ENCODE data around the gene SYNC. TPM values are rescaled to one million over a fixed set of nuclear protein-coding genes. Genes with fewer than 3 reads are reported as not detected.
"Not testable (repeated sequence)": the region's sequence is repeated elsewhere in the genome, so short reads cannot be mapped to it uniquely, and the experiment has no call there.

SYNC gene
- total and polyA plus RNA-seq, 10 of the 15 experiments (the other 5 are each of a cell fraction or from before 2014, with no cell fraction given): 0.04 to 0.12 (median 0.05) TPM; not detected in 7

DNA sequence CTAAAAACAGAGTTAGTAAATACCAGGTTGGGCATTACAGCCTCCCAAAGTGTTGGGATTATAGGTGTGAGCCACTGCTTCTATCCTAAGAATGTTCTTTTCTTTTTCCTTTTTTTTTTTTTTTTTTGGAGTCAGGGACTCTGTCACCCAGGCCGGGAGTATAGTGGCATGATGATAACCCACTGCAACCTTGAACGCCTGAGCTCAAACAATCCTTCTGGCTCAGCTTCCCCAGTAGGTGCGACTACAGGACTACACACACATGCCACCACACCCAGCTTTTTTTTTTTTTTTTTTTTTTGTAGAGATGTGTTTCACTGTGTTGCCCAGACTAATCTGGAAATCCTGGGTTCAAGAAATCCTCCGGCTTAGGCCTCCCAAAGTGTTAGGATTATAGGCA is 58.1 kb downstream of the SYNC start:
- no peak for DNase-seq (ENCODE audit: low read depth, low spot score)
- Histone ChIP-seq H3K36me3 (ENCODE audit: control insufficient read depth in 2 of 2, insufficient read depth in 2 of 2, low read length in 1 of 2) (no peaks in the 10 kb centered on the region; a peak in 1 of 4 replicates), H3K9me3 (replicated peaks; ENCODE audit: control insufficient read depth, insufficient read depth, low read length) (no peaks in the 10 kb centered on the region), H3K4me2 (ENCODE audit: control insufficient read depth, insufficient read depth) (no peak overlapping the region), H2AFZ (ENCODE audit: control insufficient read depth, low read depth, low read length) (no peak overlapping the region), H3K79me2 (ENCODE audit: control insufficient read depth, insufficient read depth, low read length) (peaks cover 62% of the 10 kb centered on the region), H4K20me1 (ENCODE audit: control insufficient read depth, insufficient read depth) (no peaks in the 10 kb centered on the region), H3K27ac (ENCODE audit: control insufficient read depth, insufficient read depth) (no peak overlapping the region), H3K4me3 (no peak overlapping the region), H3K4me1 (ENCODE audit: control insufficient read depth, insufficient read depth, low read length) (no peaks in the 10 kb centered on the region), H3K9ac (ENCODE audit: control insufficient read depth, insufficient read depth, low read length) (no peak overlapping the region), H3K27me3 (replicated peaks in 1 of 2; ENCODE audit: control insufficient read depth in 2 of 2, insufficient read depth in 2 of 2, low read length in 1 of 2) (no peaks in the 10 kb centered on the region)
- intact Hi-C loops (cut with micrococcal nuclease; ENCODE audit: unreplicated experiment): no loop called here
- TF ChIP-seq EGR1 (IDR thresholded peaks at IDR 0.05; ENCODE audit: borderline replicate concordance in 1 of 2, low read depth in 2 of 2, low read length in 2 of 2) (no peak), NBN (IDR thresholded peaks at IDR 0.05) (no peak), POLR2AphosphoS5 (IDR thresholded peaks at IDR 0.05; ENCODE audit: low read length) (no peak), KDM1A (IDR thresholded peaks at IDR 0.05; ENCODE audit: borderline replicate concordance) (no peak), SMC3 (IDR thresholded peaks at IDR 0.05; ENCODE audit: borderline replicate concordance, low read length) (no peak), ETV6 (conservative IDR thresholded peaks at IDR 0.05 in 1 of 2, IDR thresholded peaks at IDR 0.05 in 1 of 2; ENCODE audit: borderline replicate concordance in 1 of 2, low read depth in 1 of 2) (no peak), FOS (IDR thresholded peaks at IDR 0.05; ENCODE audit: borderline replicate concordance, extremely low read depth, insufficient read length) (no peak), RAD51 (IDR thresholded peaks at IDR 0.05) (no peak), BCL11A (IDR thresholded peaks at IDR 0.05; ENCODE audit: low read depth, low read length) (no peak)
- TF ChIP-seq, protein P1, sequence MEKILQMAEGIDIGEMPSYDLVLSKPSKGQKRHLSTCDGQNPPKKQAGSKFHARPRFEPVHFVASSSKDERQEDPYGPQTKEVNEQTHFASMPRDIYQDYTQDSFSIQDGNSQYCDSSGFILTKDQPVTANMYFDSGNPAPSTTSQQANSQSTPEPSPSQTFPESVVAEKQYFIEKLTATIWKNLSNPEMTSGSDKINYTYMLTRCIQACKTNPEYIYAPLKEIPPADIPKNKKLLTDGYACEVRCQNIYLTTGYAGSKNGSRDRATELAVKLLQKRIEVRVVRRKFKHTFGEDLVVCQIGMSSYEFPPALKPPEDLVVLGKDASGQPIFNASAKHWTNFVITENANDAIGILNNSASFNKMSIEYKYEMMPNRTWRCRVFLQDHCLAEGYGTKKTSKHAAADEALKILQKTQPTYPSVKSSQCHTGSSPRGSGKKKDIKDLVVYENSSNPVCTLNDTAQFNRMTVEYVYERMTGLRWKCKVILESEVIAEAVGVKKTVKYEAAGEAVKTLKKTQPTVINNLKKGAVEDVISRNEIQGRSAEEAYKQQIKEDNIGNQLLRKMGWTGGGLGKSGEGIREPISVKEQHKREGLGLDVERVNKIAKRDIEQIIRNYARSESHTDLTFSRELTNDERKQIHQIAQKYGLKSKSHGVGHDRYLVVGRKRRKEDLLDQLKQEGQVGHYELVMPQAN (conservative IDR thresholded peaks at IDR 0.05): no peak
- TF ChIP-seq, protein P2, sequence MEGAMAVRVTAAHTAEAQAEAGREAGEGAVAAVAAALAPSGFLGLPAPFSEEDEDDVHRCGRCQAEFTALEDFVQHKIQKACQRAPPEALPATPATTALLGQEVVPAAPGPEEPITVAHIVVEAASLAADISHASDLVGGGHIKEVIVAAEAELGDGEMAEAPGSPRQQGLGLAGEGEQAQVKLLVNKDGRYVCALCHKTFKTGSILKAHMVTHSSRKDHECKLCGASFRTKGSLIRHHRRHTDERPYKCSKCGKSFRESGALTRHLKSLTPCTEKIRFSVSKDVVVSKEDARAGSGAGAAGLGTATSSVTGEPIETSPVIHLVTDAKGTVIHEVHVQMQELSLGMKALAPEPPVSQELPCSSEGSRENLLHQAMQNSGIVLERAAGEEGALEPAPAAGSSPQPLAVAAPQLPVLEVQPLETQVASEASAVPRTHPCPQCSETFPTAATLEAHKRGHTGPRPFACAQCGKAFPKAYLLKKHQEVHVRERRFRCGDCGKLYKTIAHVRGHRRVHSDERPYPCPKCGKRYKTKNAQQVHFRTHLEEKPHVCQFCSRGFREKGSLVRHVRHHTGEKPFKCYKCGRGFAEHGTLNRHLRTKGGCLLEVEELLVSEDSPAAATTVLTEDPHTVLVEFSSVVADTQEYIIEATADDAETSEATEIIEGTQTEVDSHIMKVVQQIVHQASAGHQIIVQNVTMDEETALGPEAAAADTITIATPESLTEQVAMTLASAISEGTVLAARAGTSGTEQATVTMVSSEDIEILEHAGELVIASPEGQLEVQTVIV (IDR thresholded peaks at IDR 0.05; ENCODE audit: borderline replicate concordance, partially characterized antibody): no peak
- ChIA-PET POLR2A (interaction anchor here (0.6 to 0.9 kb wide), 6 partner anchors 10 to 337 kb away, joined by 3 to 4 read pairs (median 3); no protein-coding TSS in a partner anchor), SMC1A (ENCODE audit: uncharacterized antibody, unreplicated experiment) (interaction anchor here (0.6 to 1.5 kb wide), 3 partner anchors 14 to 783 kb away, joined by 4 read pairs; no protein-coding TSS in a partner anchor), CTCF (interaction anchor here (0.6 kb wide), 1 partner anchor 12 kb away, joined by 3 read pairs; no protein-coding TSS in a partner anchor), RAD21 (ENCODE audit: unreplicated experiment) (interaction anchor here (1.2 kb wide), 1 partner anchor 124 kb away, joined by 4 read pairs; no protein-coding TSS in a partner anchor)
- no peak for ATAC-seq
- no TSS peak for BruUV-seq (replicated peaks)
- in situ Hi-C loops (cut with MboI): no loop called here
- no peak for FAIRE-seq
- WGBS (ENCODE audit: insufficient coverage, insufficient replicate concordance, low lambda C conversion rate, missing lambda C conversion rate): 92% methylated on average over 2 of the region's 4 CpGs

DNA sequence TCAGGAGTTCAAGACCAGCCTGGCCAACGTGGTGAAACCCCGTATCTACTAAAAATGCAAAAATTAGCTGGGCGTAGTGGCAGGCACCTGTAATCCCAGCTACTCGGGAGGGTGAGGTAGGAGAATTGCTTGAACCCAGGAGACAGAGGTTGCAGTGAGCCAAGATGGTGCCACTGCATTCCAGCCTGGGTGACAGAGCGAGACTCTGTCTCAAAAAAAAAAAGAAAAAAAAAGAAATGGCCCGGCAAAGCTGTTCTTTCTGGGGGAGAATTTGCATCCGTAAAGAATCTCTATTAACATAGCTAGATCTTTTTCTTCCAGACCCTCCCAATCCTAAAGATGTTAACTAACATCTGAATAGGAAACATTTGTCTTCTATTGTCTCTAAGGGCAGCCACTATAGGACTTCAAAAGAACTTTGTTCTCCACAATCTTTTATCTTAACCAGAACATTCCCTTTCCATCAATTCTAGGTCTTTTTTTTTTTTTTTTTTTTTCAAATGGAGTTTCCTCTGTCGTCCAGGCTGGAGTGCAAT is 60.2 kb downstream of the SYNC start:
- intact Hi-C loops (cut with micrococcal nuclease; ENCODE audit: unreplicated experiment); H3K27ac ChIP-seq (ENCODE audit: control insufficient read depth, insufficient read depth); CTCF ChIA-PET; BruUV-seq (replicated peaks); H3K9ac ChIP-seq (ENCODE audit: control insufficient read depth, insufficient read depth, low read length); H3K4me1 ChIP-seq (ENCODE audit: control insufficient read depth, insufficient read depth, low read length); in situ Hi-C loops (cut with MboI); ATAC-seq; H3K4me2 ChIP-seq (ENCODE audit: control insufficient read depth, insufficient read depth); H3K9me3 ChIP-seq (replicated peaks; ENCODE audit: control insufficient read depth, insufficient read depth, low read length); H3K27me3 ChIP-seq (replicated peaks in 1 of 2; ENCODE audit: control insufficient read depth in 2 of 2, insufficient read depth in 2 of 2, low read length in 1 of 2); H3K4me3 ChIP-seq; H4K20me1 ChIP-seq (ENCODE audit: control insufficient read depth, insufficient read depth); H2AFZ ChIP-seq (ENCODE audit: control insufficient read depth, low read depth, low read length); RAD21 ChIA-PET (ENCODE audit: unreplicated experiment); DNase-seq (ENCODE audit: low read depth, low spot score); H3K36me3 ChIP-seq (ENCODE audit: control insufficient read depth in 2 of 2, insufficient read depth in 2 of 2, low read length in 1 of 2); FAIRE-seq: not testable (repeated sequence)
- H3K79me2 ChIP-seq (ENCODE audit: control insufficient read depth, insufficient read depth, low read length): peaks cover 54% of the 10 kb centered on the region
- 72% methylated on average over 6 of the region's 8 CpGs for WGBS (ENCODE audit: insufficient coverage, insufficient replicate concordance, low lambda C conversion rate, missing lambda C conversion rate)
- POLR2A ChIA-PET: interaction anchor here (0.6 to 0.7 kb wide), 2 partner anchors 22 to 442 kb away, joined by 3 to 4 read pairs; partner anchors contain the start of gene CCDC28B
- SMC1A ChIA-PET (ENCODE audit: uncharacterized antibody, unreplicated experiment): interaction anchor here (0.6 kb wide), 1 partner anchor 236 kb away, joined by 3 read pairs; no protein-coding TSS in a partner anchor

All from GM12878 (cell line).